SIG-M5 treated with dmso at 0.1 percent for 504 hours (cell line): ENCODE results near the gene COL23A1.
"Not testable (repeated sequence)": the region's sequence is repeated elsewhere in the genome, so short reads cannot be mapped to it uniquely, and the experiment has no call there.

ENCODE experiments used
- DNase-seq: peaks from one replicate; lab custom pipeline; 2025; ENCODE audit not compliant: unreplicated experiment; lab: John Stamatoyannopoulos, UW

The COL23A1 gene

GRCh38 chr5:178328826-178329730 is 261.1 kb downstream of the COL23A1 start:
- no peak for DNase-seq

GRCh38 chr5:178327931-178328711 is 262.1 kb downstream of the COL23A1 start:
- no peak for DNase-seq

GRCh38 chr5:178327446-178327845 is 262.7 kb downstream of the COL23A1 start:
- no peak for DNase-seq

- no peak for DNase-seq
Measured at GRCh38 chr5:178326374-178326715, 263.8 kb downstream of the COL23A1 start.

- DNase-seq, result no peak
Measured at GRCh38 chr5:178325679-178326373, 264.4 kb downstream of the COL23A1 start.

GRCh38 chr5:178325311-178325678 is 264.9 kb downstream of the COL23A1 start:
- no peak for DNase-seq

- DNase-seq, result no peak
Measured at GRCh38 chr5:178324481-178325310, 265.5 kb downstream of the COL23A1 start.

GRCh38 chr5:178323961-178324360 is 266.2 kb downstream of the COL23A1 start:
- DNase-seq, result no peak

- DNase-seq, result no peak
Measured at GRCh38 chr5:178323541-178323865, 266.7 kb downstream of the COL23A1 start.

- no peak for DNase-seq
Measured at GRCh38 chr5:178322736-178323540, 267.3 kb downstream of the COL23A1 start.

GRCh38 chr5:178320281-178320855 is 269.8 kb downstream of the COL23A1 start:
- no peak for DNase-seq

GRCh38 chr5:178319541-178320041 is 270.6 kb downstream of the COL23A1 start:
- DNase-seq, result no peak

- DNase-seq, result no peak
Measured at GRCh38 chr5:178318893-178319292, 271.3 kb downstream of the COL23A1 start.

GRCh38 chr5:178318382-178318781 is 271.8 kb downstream of the COL23A1 start:
- no peak for DNase-seq

- DNase-seq, result not testable (repeated sequence)
Measured at GRCh38 chr5:178317727-178318126, 272.5 kb downstream of the COL23A1 start.

- no peak for DNase-seq
Measured at GRCh38 chr5:178314961-178315820, 275.0 kb downstream of the COL23A1 start.

- no peak for DNase-seq
Measured at GRCh38 chr5:178314061-178314660, 276.0 kb downstream of the COL23A1 start.

GRCh38 chr5:178313316-178313715 is 276.9 kb downstream of the COL23A1 start:
- no peak for DNase-seq
